Measurements from ENCODE around the gene TLL2. TPM values are rescaled to one million over a fixed set of nuclear protein-coding genes. Genes with fewer than 3 reads are reported as not detected.

TLL2 gene
- total and polyA plus RNA-seq, 2 of the 4 experiments (the other 2 are of a cell fraction) = under 0.01 to 0.05 TPM

- no peaks in the 10 kb centered on the region for H3K36me3 ChIP-seq (ENCODE audit: control insufficient read depth, insufficient read depth, low read length)
- DNase-seq = no peak
- H4K8ac ChIP-seq (ENCODE audit: low read depth in 2 of 2, low read length in 2 of 2) = no peak overlapping the region
- no peak overlapping the region for H2BK5ac ChIP-seq (ENCODE audit: low read depth, low read length, poor library complexity, severe bottlenecking)
- H2BK15ac ChIP-seq (ENCODE audit: low read depth, low read length) = no peak overlapping the region
- no peak overlapping the region for H2AK5ac ChIP-seq (ENCODE audit: low read depth, low read length)
- CTCF ChIA-PET = interaction anchor here (1.2 kb wide), 1 partner anchor 11 kb away, joined by 3 read pairs; no protein-coding TSS in a partner anchor
- no peaks in the 10 kb centered on the region for H4K20me1 ChIP-seq (ENCODE audit: insufficient read depth, low read length)
- dilution Hi-C loops (cut with HindIII; ENCODE audit: low sequenced_read_pairs, unreplicated experiment) = no loop called here
- BruUV-seq (replicated peaks) = no TSS peak
- no peak for ATAC-seq (ENCODE audit: low read depth)
- no peak overlapping the region for H3K4ac ChIP-seq (ENCODE audit: low read depth, low read length)
- peaks cover 2% of the 10 kb centered on the region for H3K27me3 ChIP-seq (ENCODE audit: control insufficient read depth, insufficient read depth, low read length)
- no peak overlapping the region for H3K9ac ChIP-seq (ENCODE audit: low read depth, low read length)
- TF ChIP-seq BHLHE40 (IDR thresholded peaks at IDR 0.05; ENCODE audit: low read depth, low read length) (no peak), CHD1 (IDR thresholded peaks at IDR 0.05; ENCODE audit: low read depth, low read length) (no peak), ELK1 (IDR thresholded peaks at IDR 0.05; ENCODE audit: borderline replicate concordance, low read depth, low read length) (no peak), MAFK (IDR thresholded peaks at IDR 0.05; ENCODE audit: low read depth, low read length) (no peak), SMC3 (IDR thresholded peaks at IDR 0.05; ENCODE audit: low read depth, low read length) (no peak), FOS (IDR thresholded peaks at IDR 0.05; ENCODE audit: low read depth, low read length) (no peak), RAD21 (IDR thresholded peaks at IDR 0.05; ENCODE audit: low read length) (no peak), NFE2L2 (IDR thresholded peaks at IDR 0.05; ENCODE audit: low read depth, low read length) (no peak), CTCF (conservative IDR thresholded peaks at IDR 0.05; ENCODE audit: low read depth, low read length) (no peak), MXI1 (IDR thresholded peaks at IDR 0.05; ENCODE audit: borderline replicate concordance, low read depth, low read length) (no peak), RFX5 (IDR thresholded peaks at IDR 0.05; ENCODE audit: low read depth, low read length) (no peak), CEBPB (IDR thresholded peaks at IDR 0.05; ENCODE audit: low read depth, low read length) (no peak), RCOR1 (IDR thresholded peaks at IDR 0.05; ENCODE audit: insufficient replicate concordance, low read length) (no peak), POLR2A (IDR thresholded peaks at IDR 0.05; ENCODE audit: low read depth, low read length) (no peak), MAZ (IDR thresholded peaks at IDR 0.05; ENCODE audit: borderline replicate concordance, low read depth, low read length) (no peak)
- TF ChIP-seq, protein P1, sequence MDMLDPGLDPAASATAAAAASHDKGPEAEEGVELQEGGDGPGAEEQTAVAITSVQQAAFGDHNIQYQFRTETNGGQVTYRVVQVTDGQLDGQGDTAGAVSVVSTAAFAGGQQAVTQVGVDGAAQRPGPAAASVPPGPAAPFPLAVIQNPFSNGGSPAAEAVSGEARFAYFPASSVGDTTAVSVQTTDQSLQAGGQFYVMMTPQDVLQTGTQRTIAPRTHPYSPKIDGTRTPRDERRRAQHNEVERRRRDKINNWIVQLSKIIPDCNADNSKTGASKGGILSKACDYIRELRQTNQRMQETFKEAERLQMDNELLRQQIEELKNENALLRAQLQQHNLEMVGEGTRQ (IDR thresholded peaks at IDR 0.05; ENCODE audit: low read depth, low read length) = no peak
- H3K27ac ChIP-seq (ENCODE audit: insufficient read depth, low read length) = no peak overlapping the region
- no peak overlapping the region for H2AK9ac ChIP-seq (replicated peaks; ENCODE audit: low read depth, low read length, poor library complexity)
- intact Hi-C loops (cut with micrococcal nuclease) = no loop called here
- H3K4me1 ChIP-seq (ENCODE audit: control insufficient read depth, insufficient read depth, low read length) = peaks cover 2% of the 10 kb centered on the region
- no peak overlapping the region for H2BK20ac ChIP-seq (ENCODE audit: low read depth, low read length)
- H3K9me3 ChIP-seq (ENCODE audit: control insufficient read depth, insufficient read depth, low read length) = no peaks in the 10 kb centered on the region
- H3K9me1 ChIP-seq (ENCODE audit: insufficient read depth, low read length) = no peaks in the 10 kb centered on the region
- no peak overlapping the region for H3K4me3 ChIP-seq (ENCODE audit: insufficient read depth, low read depth, low read length)
- H3K14ac ChIP-seq (replicated peaks; ENCODE audit: low read depth, low read length) = no peak overlapping the region
- H3K23ac ChIP-seq (ENCODE audit: low read depth, low read length) = no peak overlapping the region
- H3K18ac ChIP-seq (ENCODE audit: low read depth, low read length) = no peak overlapping the region
- H2AFZ ChIP-seq (replicated peaks; ENCODE audit: low read length, poor library complexity) = no peak overlapping the region
- H2BK120ac ChIP-seq (ENCODE audit: low read depth, low read length) = no peak overlapping the region
- no peak overlapping the region; the same call in 1 of the 2 replicates for H3K56ac ChIP-seq (ENCODE audit: extremely low read depth, insufficient read depth, low read length)
- in situ Hi-C loops (cut with MboI; ENCODE audit: low sequenced_read_pairs) = no loop called here
- no peak overlapping the region for H4K5ac ChIP-seq (ENCODE audit: low read depth, low read length)
- no peak overlapping the region for H3K4me2 ChIP-seq (ENCODE audit: low read depth, low read length)
- H3K79me1 ChIP-seq (ENCODE audit: low read depth in 1 of 2, low read length in 2 of 2) = no peaks in the 10 kb centered on the region
- H4K91ac ChIP-seq (ENCODE audit: insufficient read depth, low read depth, low read length) = no peak overlapping the region
- POLR2A ChIA-PET (ENCODE audit: unreplicated experiment) = no interaction called here
- WGBS, 2 experiments (ENCODE audit: extremely low coverage in 2 of 2, insufficient read length in 1 of 2) = 60% methylated on average over 1 of the region's 3 CpGs; no CpG with 5 or more reads in 1 of the 2 experiments
Measured at GRCh38 chr10:96365571-96365970, 148.2 kb downstream of the TLL2 start.
